ENCODE results near the gene SPINT3.

SPINT3 gene

GRCh38 chr20:45462711-45463509 is 52.5 kb downstream of the SPINT3 start:
- no peaks in the 10 kb centered on the region for H3K4me1 ChIP-seq (ENCODE audit: control insufficient read depth, insufficient read depth, low read length)
- no peak overlapping the region for H3K4me3 ChIP-seq (ENCODE audit: insufficient read depth, low read depth, low read length)
- no peak overlapping the region for H3K27ac ChIP-seq (ENCODE audit: insufficient read depth, low read depth, low read length, poor library complexity, severe bottlenecking)
- H3K36me3 ChIP-seq (ENCODE audit: control insufficient read depth, insufficient read depth, low read length) = no peaks in the 10 kb centered on the region
- WGBS, 2 experiments = 92 to 94% methylated on average over 6 of the region's 6 CpGs
- no peaks in the 10 kb centered on the region for H3K9me3 ChIP-seq (ENCODE audit: control insufficient read depth, low read length)
- H3K27me3 ChIP-seq (ENCODE audit: control insufficient read depth, insufficient read depth, low read length, poor library complexity, severe bottlenecking) = no peaks in the 10 kb centered on the region

Data from ectodermal cell (in vitro differentiated cells).